Right hindlimb (tissue), 1 donor: ENCODE results near the gene RPL12.

Experiments
- DNase-seq: peaks from one replicate; pipeline ENCODE4 v3.0.0-alpha.2; 2018

The RPL12 gene

DNA sequence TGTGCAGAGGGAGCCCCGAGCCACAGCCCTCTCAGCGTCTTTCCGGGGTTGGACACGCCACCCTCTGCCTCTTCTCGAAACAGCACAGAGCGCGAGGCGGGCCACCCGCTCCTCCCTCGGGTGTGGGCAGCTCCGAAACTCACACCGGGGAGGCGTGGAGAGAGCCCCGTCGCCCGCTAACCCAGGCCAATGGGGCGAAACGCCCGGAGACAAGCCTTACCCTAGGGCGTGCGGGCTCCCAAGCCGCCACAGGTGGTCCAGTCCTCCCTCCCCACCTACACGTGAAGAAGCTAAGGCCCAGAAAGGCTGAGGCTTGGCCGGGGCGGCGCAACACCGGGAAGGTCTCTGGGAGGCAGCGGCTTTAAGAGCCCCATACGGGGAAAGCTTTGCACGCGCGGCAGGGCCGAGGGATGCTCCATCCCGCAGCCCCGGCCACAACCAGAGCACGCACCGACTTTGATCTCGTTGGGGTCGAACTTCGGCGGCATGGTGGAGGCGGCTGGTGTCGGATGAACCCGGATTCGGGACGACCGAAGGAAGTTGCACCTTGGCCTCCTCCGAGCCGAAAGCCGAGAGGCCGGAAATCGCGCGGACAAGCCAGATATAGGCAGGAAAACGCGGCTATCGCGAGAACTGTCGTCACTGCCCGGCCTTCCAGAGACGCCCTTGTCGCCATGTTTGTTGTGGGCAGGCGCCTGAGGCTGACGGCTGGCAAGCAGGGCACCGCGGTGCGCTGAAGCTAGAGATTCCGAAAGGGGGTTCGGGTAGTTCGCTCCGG is at the start of gene RPL12, which contains the start of gene LRSAM1:
Gene RPL12, minus strand, starts transcription at position 577 of the 778 bp plus-strand sequence. Its CDS starts 89 bp downstream, at position 488.
Gene LRSAM1, plus strand, starts transcription at position 681 of the 778 bp plus-strand sequence. CDS start 3,018 bp downstream, outside the sequence.
- peak; percentile 96 for DNase-seq

DNA sequence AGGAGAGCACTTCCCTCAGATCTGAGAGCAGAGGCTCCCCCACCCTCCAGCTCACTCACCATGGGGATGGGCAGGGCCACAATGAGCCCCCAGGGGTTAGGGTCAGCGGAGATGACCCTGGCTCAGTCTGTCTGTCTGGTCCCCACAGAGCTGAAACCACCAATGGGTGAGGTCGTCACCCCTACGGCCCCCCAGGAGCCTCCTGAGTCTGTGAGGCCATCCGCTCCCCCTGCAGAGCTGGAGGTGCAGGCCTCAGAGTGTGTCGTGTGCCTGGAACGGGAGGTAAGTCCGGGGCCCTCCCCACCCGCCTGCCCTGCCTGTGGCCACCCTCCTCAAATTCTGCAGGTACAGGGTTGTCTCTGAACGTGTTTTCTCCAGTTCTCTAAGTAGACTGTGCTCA is 49.7 kb upstream of the RPL12 start:
- no peak for DNase-seq

DNA sequence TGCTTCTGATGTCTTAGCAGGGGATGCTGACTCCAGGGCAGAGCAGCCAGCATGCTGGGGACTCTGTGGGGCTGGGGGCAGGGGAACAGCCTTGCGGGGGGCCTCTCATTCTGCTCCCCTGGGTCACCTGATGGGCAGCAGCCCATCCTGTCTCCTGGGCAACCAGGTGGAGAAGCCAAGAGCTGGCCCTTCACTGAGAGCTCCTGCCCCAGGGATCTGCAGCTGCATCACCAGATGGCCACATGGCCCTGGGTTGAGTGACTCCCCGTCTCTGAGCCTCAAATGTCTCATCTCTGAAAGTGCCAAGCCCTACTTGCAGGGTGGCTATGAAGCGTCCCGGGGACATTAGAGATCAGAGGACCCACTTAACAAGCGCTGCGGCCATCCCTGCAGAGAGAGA is 49.2 kb upstream of the RPL12 start:
- no peak for DNase-seq

DNA sequence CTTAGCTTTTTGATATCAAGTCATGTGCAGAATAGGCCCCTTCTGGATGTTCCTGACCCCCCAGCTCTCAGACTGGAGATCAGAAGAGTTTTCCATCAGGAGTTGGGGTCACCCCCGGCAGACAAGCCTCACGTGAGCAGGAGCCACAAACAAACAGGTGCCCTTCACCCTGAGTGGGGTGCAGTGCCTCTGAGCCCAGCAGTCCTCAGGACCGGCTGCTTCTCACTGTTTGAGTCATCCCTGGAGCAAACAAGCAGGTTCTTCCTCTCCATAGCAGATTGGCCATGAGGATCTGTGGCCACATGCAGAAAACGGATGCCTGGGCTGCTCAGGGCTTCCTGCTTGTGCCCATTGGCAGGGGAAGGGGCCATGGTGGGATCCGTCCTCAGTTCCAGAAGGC is 47.1 kb upstream of the RPL12 start:
- no peak for DNase-seq

DNA sequence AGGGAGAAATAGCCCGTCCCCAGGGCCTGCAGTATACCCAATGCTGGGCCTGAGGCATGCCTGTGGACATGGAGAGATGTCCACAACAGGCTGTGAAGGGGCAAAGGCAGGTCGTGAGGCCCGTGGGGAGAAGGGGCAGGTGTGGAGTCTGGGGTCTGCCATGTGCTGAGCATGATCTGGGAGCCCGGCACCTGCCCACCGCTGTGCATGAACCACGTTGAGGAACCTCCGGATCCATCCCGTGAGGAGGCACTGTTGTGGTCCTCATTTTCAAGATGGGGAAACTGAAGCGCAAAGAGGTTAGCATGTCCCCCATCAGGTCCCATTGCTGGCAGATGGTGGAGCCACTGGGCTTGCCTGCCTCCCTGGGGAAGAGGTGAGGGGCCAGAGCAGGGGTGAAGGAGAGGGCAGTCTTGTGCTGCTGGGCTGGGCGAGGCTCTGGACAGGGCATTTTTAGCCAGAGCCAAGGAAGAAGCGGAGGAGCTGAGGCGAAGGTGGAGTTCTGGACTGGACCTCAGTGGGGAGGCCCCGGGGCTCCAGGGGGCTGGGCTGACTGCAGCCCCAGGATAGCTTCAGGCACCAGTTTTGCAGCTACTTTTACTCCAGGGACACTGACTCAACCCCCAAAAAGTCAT is 46.6 kb upstream of the RPL12 start:
- no peak for DNase-seq

DNA sequence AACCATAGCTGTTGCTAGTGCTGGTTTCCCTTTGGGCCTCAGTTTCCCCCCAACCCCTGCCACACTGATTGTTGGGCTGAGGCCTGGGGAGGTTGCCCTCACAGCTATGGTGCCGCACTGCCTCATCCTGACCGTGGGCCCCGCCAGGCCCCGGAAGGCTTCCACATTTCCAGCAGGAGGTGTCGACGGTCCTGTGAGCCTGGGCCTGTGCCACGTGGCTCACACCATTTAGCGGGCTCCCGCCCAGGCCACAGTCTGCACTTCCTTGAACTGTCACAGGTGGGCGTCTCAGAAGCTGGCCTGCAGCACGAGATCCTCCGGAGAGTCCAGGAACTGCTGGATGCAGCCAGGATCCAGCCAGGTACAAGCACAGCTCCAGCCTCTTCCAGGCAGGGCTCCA is 45.8 kb upstream of the RPL12 start:
- DNase-seq = no peak

DNA sequence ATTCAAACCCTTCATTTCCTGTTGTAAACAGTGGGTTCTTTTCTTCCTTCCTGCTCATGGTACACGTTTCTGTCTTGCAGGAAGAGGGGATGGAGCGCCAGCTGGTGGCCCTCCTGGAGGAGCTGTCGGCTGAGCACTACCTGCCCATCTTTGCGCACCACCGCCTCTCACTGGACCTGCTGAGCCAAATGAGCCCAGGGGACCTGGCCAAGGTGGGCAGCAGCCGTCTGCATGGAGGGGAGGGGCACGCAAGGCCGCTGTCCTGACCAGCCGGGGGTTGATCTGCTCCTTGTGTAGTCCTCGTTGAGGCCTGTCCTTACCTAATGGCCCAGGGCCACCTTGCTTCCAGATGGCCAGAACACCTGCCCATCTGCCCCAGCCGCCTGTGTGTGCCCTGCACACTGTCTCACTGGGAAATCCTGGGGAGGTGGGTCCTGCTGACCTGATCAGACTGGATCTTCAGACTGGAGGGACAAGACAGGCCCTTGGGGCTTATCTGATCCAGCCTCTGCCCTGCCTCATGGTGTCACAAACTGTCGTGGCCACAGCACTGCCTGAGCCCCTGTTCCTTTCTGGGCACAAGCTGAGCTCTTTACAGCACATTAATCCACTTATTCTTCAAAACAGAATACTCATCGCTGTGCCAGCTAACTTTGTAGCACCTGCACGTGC is 44.8 kb upstream of the RPL12 start:
- no peak for DNase-seq

DNA sequence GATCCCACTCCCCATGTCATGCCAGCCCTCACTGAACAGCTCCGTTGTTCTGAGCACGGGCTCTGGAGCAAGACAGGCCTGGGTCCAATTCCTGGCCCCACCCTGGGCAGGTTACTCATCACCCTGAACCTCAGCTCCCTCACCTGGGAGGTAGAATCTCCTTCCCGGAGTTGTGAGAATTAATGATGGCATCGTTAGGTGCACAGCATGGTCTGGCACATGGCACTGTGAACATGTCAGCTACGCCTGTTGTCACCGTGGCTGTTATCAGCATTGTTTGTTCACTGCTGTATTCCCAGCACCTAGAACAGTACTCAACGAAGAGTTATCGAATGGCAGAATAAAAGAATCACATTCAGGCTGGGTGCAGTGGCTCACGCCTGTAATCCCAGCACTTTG is 43.1 kb upstream of the RPL12 start:
- no peak for DNase-seq

DNA sequence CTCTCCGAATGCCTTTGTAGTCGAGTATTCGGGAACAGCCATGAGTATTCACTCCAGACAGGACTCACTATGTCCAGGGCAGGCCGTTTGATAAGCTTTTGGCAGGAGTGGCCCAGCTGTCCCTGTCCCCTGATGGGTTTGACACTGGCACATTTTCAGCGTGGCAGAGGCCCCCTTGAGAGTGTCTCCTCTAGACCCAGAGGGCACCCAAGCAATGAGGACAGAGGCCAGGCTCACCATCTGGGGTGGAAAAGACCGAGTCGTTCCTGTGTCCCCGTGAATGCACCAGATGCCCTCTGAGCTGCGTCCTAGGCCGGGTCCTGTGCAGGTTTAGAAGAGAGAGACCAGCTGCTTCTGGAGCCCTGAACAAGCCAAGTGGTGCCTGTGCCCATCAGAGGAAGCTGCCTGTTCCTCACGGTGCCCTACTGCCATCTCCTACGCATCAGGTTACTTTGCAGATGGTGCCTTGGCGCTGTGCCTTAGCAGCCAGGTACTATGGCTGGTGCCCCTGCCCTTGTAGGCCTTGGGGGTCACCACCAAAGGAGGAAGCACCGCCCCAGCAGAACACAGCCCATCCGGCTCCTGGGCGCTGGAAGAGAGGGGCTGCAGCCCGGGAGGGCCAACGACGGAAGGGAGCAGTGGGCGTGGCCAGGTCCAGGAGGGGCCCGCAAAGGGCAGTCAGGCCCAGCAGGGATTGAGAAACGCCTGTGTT is 42.5 kb upstream of the RPL12 start:
- no peak for DNase-seq

DNA sequence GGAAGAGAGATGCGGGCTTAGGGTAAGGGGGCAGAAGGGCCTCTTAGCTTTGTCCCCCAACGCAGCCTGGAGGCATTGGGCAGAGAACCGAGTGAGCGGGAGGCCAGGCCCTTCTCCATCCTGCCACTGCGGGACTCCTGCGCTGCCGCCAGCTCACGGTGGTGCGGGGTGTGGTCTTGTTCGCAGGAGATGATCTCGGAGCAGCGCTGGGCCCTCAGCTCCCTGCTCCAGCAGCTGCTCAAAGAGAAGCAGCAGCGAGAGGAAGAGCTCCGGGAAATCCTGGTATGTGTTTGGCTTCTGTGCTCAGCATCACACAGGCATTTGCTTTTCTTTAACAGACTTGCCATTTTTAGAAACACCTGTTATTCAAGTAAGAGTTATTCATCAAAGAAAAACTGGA is 41.4 kb upstream of the RPL12 start:
- DNase-seq = no peak

DNA sequence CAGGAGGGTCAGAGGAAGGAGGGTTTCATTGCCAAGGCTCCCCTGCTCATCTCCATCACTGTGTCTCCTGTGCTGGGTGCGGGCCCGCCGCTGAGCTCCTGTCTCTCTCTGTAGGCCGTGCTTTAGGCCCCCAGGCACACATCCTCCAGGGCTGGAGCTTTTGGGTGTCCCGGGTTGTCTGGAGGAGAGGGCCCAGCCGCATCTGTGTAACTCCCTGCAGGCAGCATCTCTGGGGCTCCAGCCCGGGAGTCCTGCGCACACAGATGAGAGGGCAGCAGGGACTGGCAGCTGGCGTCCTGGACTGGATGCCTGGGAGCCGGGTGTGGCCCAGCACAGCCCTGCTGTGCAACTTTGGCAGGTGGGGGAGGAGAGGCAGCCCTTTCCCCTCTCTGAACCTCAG is 40.3 kb upstream of the RPL12 start:
- DNase-seq = no peak

DNA sequence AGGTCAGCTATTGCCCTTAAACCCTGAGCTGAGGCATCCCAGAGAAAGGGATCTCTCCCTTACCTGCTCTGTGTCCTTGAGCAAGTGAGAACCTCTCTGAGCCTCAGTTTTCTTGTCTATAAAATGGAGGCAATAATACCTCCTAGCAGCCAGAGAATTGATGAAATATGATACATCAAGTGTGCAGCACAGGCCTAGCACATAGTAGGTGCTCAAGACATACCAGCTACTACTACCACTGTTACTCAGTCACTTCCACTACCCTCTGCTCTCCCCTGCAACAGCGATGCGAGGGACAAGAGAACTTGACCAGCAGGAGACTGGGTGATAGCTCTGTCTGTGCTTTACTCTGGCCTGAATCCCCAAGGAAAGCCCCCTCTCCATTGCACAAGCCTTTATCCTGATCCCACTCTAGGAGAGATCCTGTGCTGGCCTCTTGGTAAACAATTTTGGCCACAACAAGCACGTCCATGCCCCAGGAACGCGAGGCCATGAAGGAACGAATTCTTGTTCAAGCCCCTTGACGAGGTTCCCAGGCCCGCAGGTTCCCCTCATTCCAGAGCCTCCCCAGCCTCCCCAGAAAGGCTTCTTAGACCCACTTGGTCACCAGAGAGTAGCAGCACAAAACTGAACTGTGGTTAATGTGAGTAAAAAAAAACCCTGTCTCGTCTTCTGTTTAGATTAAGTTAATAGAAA is 39.5 kb upstream of the RPL12 start:
- DNase-seq = no peak

DNA sequence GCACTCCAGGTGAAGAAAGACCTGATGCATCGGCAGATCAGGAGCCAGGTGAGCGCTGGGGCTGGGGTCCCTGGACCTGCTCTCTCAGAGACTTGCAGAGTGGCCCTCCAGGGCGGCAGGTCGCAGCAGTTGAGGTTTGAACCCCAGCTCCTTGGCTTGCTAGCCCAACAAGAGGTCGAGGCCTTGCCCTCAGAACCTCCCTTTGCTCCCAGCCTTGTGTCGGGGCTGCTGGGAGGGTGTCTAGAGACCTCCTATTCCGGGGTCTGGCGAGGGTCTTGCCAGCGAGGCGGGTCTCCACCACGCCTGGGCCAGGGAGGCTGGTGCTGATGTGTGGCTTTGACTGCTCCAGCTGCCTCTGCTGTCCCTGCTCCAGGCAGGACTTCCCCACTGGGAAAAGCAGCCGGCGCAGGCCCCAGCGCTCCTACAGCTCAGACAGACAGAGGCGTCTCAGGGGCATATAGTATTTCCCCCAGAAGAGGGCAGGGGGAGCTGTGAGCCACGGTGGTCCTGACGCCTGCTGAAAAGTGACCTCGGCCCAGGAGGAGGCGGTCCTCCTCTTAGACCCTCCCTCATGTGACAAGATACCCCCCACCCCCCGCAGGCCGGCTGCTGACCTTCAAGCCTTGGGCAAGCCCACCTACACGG is 38.4 kb upstream of the RPL12 start:
- no peak for DNase-seq

DNA sequence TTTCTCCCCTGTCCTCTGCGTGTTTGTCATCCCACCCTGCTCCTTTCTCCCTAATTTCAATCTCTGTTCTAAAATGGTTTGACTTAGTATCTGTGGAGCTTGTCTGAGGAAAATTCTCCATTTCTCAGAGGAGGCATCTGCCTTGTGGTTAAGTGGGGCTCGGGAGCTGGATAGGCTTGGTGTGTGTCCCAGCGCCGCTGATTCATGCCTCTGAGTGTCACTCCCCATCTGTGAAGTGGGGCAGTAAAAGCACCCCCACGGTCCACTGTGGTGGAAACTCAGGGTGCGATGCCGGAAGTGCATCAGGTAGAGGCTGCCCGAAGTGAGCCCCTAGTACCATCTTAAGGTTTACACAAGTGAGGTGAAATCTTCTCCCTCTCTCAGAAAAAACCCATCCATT is 37.7 kb upstream of the RPL12 start:
- no peak for DNase-seq

DNA sequence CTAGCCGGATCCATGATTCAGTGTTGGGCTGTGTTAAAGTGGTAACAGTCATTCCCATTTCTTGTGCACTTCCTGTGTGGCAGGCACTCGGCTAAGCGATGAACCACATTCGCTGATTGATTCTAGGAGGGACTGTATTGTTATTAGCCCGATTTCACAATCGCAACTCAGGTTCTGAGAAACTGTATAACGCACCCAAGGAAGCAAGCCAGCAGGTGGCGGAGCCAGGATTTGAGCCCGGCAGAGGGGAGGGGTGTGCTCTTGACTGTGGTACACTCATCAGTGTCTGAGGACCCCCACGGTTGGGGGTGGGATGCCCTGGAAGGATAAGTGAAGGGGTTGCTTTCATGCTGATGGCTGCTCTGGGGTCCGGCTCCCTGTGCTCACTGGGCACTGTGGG is 34.8 kb upstream of the RPL12 start:
- no peak for DNase-seq

DNA sequence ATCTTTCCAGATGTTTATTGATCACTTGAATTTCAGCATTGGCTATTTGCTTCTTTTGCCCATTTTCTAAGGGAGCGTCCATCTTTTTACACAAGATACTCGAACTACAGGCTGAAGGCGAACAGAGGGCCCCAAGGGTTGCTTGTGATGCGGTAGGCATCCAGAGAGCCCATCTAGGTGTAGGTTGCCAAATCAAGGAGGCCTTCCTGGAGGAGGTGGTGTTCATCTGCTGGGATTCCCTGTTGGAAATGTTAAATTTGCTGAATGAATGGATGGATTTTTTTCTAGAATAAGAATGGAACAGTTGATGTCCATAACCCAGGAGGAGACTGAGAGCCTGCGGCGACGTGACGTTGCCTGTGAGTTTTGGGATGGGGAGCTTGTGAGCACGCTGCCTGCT is 31.5 kb upstream of the RPL12 start:
- no peak for DNase-seq

DNA sequence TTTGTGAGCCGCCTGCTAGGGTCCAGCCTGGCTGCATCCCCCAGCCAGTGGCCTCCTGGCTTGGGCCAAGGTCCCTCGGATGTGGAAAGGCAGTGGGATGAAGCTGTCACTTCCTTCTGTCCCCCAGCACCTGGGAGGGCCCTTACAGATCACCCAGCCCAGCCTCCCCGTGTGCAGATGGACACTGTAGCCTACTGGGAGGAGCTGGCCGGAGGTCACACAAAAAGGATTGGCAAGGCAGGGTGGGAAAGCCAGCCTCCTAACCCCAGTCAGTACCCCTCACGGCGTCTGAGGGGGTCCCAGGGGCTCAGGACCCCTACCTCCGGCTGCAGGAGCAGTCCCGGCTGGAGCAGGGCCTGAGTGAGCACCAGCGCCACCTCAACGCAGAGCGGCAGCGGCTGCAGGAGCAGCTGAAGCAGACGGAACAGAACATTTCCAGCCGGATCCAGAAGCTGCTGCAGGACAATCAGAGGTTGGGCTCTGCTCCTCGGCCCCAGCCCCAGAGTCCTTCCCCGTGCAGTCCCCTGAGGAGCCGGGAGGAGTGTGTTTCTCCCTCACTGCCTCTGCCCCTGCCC is 28.4 kb upstream of the RPL12 start:
- no peak for DNase-seq

DNA sequence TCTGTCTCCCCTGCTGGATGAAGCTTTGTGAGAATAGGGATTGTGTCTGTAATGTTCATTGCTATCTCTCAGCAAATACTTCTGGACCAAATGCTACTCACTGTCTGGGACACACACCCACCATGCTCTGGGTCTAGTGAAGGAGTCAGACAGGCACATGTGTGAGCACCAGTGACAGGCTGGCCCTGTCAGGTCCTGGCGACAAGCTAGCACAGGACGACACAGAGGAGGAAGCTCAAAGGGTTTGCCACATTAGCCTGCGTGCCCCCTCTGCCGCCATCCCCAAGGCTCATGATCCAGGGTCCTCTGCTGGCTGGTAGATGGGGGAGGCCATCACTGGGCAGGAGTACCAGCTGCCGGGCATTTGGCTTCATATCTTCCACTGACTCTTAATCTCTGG is 23.4 kb upstream of the RPL12 start:
- no peak for DNase-seq

DNA sequence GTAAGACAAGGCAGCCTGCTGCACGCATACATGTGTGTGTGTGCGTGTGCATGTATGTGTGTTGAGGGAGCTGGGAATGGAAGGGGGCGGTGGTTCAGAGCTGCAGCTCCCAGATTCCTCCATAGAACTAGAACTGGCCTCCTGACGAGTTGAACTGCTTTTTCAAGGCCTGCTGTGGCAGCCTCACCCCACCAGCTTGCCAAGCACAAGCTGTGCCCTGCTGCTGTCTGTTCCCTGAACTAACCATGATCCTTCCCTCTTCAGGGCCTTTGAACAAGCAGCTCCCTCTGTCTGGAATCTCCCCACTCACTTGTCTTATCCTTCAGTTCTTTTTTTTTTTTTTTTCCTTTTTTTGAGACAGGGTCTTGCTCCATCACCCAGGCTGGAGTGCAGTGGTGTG is 22.7 kb upstream of the RPL12 start:
- no peak for DNase-seq

DNA sequence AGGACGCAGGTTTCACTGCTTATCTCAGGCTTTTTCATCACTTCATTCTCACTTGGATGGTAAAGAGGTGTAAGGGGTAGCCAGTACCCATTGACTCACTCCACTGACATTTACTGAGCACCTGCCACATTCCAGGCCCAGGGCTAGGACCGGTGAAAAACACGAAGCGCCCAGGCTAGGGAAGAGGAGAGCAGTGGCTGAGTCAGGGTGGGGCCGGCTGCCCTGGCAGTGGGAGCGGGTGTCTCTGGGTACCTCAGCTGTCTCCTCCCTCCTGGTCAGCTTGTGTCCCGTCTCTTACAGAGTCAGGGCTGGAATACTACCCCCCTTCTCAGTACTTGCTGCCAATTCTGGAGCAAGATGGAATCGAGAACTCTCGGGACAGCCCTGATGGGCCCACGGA is 22.3 kb upstream of the RPL12 start:
- no peak for DNase-seq

DNA sequence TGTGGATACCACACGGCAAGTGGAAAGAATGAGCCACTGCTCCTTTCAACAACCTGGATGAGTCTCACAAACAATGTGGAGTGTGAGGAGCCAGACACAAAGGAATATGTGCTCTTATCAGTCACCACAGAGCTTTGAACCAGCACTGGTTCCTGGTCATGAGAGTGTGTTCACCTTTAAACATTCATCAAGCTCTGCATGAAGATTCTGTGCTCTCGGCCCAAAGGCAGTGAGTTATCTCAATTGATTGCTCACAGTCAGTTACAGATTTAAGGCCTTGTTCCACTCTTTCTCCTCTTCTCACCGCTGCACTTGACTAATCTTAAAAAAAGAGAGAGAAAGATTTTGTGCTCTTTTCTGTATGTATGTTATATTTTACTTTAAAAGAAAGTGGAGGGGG is 19.5 kb upstream of the RPL12 start:
- DNase-seq = no peak

DNA sequence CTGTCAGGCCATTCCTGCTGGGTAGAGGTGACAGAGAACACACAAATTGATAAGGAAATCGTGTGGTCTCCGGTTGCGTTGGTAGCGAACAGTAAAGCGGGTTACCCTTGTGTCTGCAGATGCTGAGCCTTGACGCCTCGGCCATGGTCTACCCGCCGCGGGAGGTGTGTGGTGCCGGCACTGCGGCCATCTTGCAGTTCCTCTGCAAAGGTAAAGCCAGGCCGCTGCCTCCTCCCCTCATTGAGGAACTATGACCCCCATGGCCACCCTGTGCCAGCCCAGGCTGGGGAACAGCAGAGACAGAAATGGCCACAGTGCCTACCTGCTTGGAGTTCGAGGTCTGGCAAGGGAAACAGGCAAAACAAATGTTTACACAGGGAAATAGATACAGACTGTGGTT is 16.4 kb upstream of the RPL12 start:
- DNase-seq = no peak
